ENCODE data around the gene COG6.
A peak's percentile ranks its signal among the peaks of the same experiment; 100 is the strongest.

The COG6 gene

GRCh38 chr13:39655569-39656324, at the start of gene COG6:
Gene COG6 (plus strand): TSS chr13:39655662. CDS start chr13:39655727, 65 bp downstream.
- DNase-seq: peak; percentile 85

GRCh38 chr13:39605677-39606320, 49.7 kb upstream of the COG6 start:
- no peak for DNase-seq

GRCh38 chr13:39607876-39608275, 47.6 kb upstream of the COG6 start:
- no peak for DNase-seq

GRCh38 chr13:39612023-39612637, 43.3 kb upstream of the COG6 start:
- peak; percentile 68 for DNase-seq

- peak; percentile 62 for DNase-seq
These were observed 39.3 kb upstream of the COG6 start for GRCh38 chr13:39616087-39616694.

GRCh38 chr13:39618561-39618960, 36.9 kb upstream of the COG6 start:
- DNase-seq: no peak

GRCh38 chr13:39623466-39623865, 32.0 kb upstream of the COG6 start:
- DNase-seq: no peak

- DNase-seq: no peak
These were observed 24.2 kb upstream of the COG6 start for GRCh38 chr13:39631307-39631706.

GRCh38 chr13:39632994-39633393, 22.5 kb upstream of the COG6 start:
- DNase-seq: no peak

GRCh38 chr13:39635564-39635963, 19.9 kb upstream of the COG6 start:
- no peak for DNase-seq

- DNase-seq: no peak
These were observed 17.6 kb upstream of the COG6 start for GRCh38 chr13:39637890-39638289.

- DNase-seq: no peak
These were observed 13.8 kb upstream of the COG6 start for GRCh38 chr13:39641645-39642044.

- no peak for DNase-seq
These were observed 9.3 kb upstream of the COG6 start for GRCh38 chr13:39646122-39646521.

- DNase-seq: no peak
These were observed 357 bp upstream of the COG6 start for GRCh38 chr13:39655041-39655568.

- no peak for DNase-seq
These were observed 839 bp downstream of the COG6 start for GRCh38 chr13:39656325-39656677.

GRCh38 chr13:39663508-39663907, 8.0 kb downstream of the COG6 start:
- DNase-seq: no peak

GRCh38 chr13:39663958-39664357, 8.5 kb downstream of the COG6 start:
- DNase-seq: no peak

- no peak for DNase-seq
These were observed 10.3 kb downstream of the COG6 start for GRCh38 chr13:39665763-39666162.

- DNase-seq: no peak
These were observed 15.0 kb downstream of the COG6 start for GRCh38 chr13:39670445-39670844.

GRCh38 chr13:39672378-39673132, 17.1 kb downstream of the COG6 start:
- no peak for DNase-seq

GRCh38 chr13:39675904-39676303, 20.4 kb downstream of the COG6 start:
- no peak for DNase-seq

GRCh38 chr13:39676315-39676876, 20.9 kb downstream of the COG6 start:
- peak; percentile 44 for DNase-seq

Measured in fibroblast of skin of right biceps (primary cell).